MM.1S (cell line): ENCODE data around the gene C1QTNF6.
A peak's percentile ranks its signal among the peaks of the same experiment; 100 is the strongest.

ENCODE experiments used
- DNase-seq: peaks from one replicate; pipeline ENCODE4 v3.0.0-alpha.2; 2015
- H2AFZ ChIP-seq: fragments of 300-600 bp; sonication (generic); 2 replicates; pipeline ENCODE4 v1.6.0; 2016; ENCODE audit warnings: antibody characterized with exemption, low read length
- H3F3A ChIP-seq: fragments of 300-600 bp; sonication (generic); 2 replicates; pipeline ENCODE4 v1.6.1; 2016; ENCODE audit warnings: mild to moderate bottlenecking, antibody characterized with exemption, low read length, moderate library complexity, mixed read lengths; ENCODE audit not compliant: insufficient read depth
- H3K27ac ChIP-seq: fragments of 300-600 bp; sonication (generic); 2 replicates; pipeline ENCODE4 v1.5.1; 2016; ENCODE audit warnings: mild to moderate bottlenecking, low read length
- H3K27me3 ChIP-seq: fragments of 300-600 bp; sonication (generic); replicated peaks from 2 replicates; pipeline ENCODE4 v1.6.0; 2016; ENCODE audit warnings: low read length; ENCODE audit not compliant: insufficient read depth
- H3K36me3 ChIP-seq: fragments of 300-600 bp; sonication (generic); replicated peaks from 2 replicates; pipeline ENCODE4 v1.6.1; 2016; ENCODE audit warnings: mild to moderate bottlenecking, low read length, mixed read lengths; ENCODE audit not compliant: insufficient read depth
- H3K4me1 ChIP-seq: fragments of 300-600 bp; sonication (generic); 2 replicates; pipeline ENCODE4 v1.6.1; 2016; ENCODE audit warnings: low read length, mixed read lengths
- H3K4me2 ChIP-seq: fragments of 300-600 bp; sonication (generic); 2 replicates; pipeline ENCODE4 v1.6.0; 2016; ENCODE audit warnings: low read depth, low read length
- H3K4me3 ChIP-seq: fragments of 300-600 bp; sonication (generic); 2 replicates; pipeline ENCODE4 v1.5.1; 2016; ENCODE audit warnings: low read length, mixed read lengths
- H3K79me2 ChIP-seq: fragments of 300-600 bp; sonication (generic); 2 replicates; pipeline ENCODE4 v1.6.1; 2016; ENCODE audit warnings: mixed run types, low read length, mixed read lengths
- H3K9ac ChIP-seq: fragments of 300-600 bp; sonication (generic); 2 replicates; pipeline ENCODE4 v1.6.1; 2016; ENCODE audit warnings: low read length, mixed read lengths
- H3K9me2 ChIP-seq: fragments of 300-600 bp; sonication (generic); replicated peaks from 2 replicates; pipeline ENCODE4 v1.6.1; 2016; ENCODE audit warnings: mild to moderate bottlenecking, low read length, mixed read lengths; ENCODE audit not compliant: insufficient read depth
- H3K9me3 ChIP-seq: fragments of 300-600 bp; sonication (generic); replicated peaks from 2 replicates; pipeline ENCODE4 v1.6.1; 2016; ENCODE audit warnings: mild to moderate bottlenecking, low read length, mixed read lengths; ENCODE audit not compliant: insufficient read depth
- H4K20me1 ChIP-seq: fragments of 300-600 bp; sonication (generic); 2 replicates; pipeline ENCODE4 v1.6.1; 2016; ENCODE audit warnings: mild to moderate bottlenecking, low read length, moderate library complexity, mixed read lengths; ENCODE audit not compliant: insufficient read depth
- EZH2 ChIP-seq: fragments of 300-600 bp; sonication (generic); optimal IDR thresholded peaks from 2 replicates; pipeline ENCODE3; 2017; ENCODE audit warnings: low read depth, mild to moderate bottlenecking, antibody characterized with exemption, low read length, mixed read lengths
- EZH2phosphoT487 ChIP-seq: fragments of 300-600 bp; sonication (generic); IDR thresholded peaks from 2 replicates; pipeline ENCODE4 v1.6.1; 2018; ENCODE audit warnings: antibody characterized with exemption, low read length
- TF ChIP-seq, protein P1 (sequence below): fragments of 300-600 bp; sonication (generic); IDR thresholded peaks from 2 replicates; pipeline ENCODE4 v1.5.1; 2016; ENCODE audit warnings: antibody characterized with exemption, low read length, mixed read lengths

Gene C1QTNF6

DNA sequence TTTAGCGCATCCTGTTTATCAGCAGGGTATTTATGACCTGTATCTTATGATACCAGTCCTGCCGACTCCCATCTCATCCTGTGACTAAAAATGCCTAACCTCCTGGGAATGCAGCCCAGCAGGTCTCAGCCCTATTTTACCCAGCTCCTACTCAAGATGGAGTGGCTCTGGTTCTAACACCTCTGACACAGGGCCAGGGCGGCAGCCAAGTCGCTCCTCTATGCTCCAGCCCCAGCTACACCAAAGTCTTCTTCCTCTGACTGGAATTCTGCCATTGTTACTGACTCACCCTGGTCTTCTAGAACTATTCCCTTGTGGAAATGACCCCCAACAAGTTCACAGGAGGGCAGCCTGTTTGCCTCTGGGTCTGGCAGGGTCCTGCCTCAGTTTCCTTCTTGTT is 7.9 kb upstream of the C1QTNF6 start:
- no peak overlapping the region for H3K4me2 ChIP-seq
- no peaks in the 10 kb centered on the region for H4K20me1 ChIP-seq
- no peaks in the 10 kb centered on the region for H3K27me3 ChIP-seq
- H3K9me2 ChIP-seq: no peaks in the 10 kb centered on the region
- peaks cover 30% of the 10 kb centered on the region for H3F3A ChIP-seq
- H3K9ac ChIP-seq: no peak overlapping the region
- H3K27ac ChIP-seq: no peak overlapping the region
- H3K4me1 ChIP-seq: peaks cover 34% of the 10 kb centered on the region
- no peak overlapping the region for H3K4me3 ChIP-seq
- TF ChIP-seq, protein P1, sequence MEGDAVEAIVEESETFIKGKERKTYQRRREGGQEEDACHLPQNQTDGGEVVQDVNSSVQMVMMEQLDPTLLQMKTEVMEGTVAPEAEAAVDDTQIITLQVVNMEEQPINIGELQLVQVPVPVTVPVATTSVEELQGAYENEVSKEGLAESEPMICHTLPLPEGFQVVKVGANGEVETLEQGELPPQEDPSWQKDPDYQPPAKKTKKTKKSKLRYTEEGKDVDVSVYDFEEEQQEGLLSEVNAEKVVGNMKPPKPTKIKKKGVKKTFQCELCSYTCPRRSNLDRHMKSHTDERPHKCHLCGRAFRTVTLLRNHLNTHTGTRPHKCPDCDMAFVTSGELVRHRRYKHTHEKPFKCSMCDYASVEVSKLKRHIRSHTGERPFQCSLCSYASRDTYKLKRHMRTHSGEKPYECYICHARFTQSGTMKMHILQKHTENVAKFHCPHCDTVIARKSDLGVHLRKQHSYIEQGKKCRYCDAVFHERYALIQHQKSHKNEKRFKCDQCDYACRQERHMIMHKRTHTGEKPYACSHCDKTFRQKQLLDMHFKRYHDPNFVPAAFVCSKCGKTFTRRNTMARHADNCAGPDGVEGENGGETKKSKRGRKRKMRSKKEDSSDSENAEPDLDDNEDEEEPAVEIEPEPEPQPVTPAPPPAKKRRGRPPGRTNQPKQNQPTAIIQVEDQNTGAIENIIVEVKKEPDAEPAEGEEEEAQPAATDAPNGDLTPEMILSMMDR: no peak
- TF ChIP-seq EZH2phosphoT487: no peak
- TF ChIP-seq EZH2: no peak
- peaks cover 7% of the 10 kb centered on the region for H3K79me2 ChIP-seq
- no peaks in the 10 kb centered on the region for H3K36me3 ChIP-seq
- DNase-seq: no peak
- no peaks in the 10 kb centered on the region for H3K9me3 ChIP-seq
- no peak overlapping the region for H2AFZ ChIP-seq

DNA sequence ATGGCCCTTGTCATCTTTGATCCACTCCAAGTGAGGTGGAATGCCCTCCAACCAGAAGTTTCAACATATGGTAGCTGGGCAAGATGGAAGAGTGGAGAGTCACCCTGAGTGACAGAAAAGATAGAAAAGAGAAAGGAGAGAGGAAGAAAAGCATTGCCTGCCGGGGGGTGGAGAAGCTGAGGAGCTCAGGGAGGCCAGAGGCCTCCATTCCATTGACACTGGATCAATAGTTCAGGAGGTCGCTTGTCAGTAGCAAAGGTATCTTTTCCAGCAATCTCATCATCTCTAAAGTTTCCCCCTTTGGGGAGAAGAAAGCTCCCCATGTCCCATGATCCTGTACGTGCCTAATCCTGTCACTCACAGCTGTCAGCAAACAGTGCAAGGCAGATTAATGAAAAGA is 6.7 kb upstream of the C1QTNF6 start:
- no peak overlapping the region for H3K9ac ChIP-seq
- no peak overlapping the region for H3K4me2 ChIP-seq
- H3F3A ChIP-seq: peaks cover 30% of the 10 kb centered on the region
- H3K79me2 ChIP-seq: peaks cover 7% of the 10 kb centered on the region
- no peaks in the 10 kb centered on the region for H3K9me2 ChIP-seq
- H2AFZ ChIP-seq: no peak overlapping the region
- H3K27ac ChIP-seq: no peak overlapping the region
- no peaks in the 10 kb centered on the region for H3K27me3 ChIP-seq
- H4K20me1 ChIP-seq: no peaks in the 10 kb centered on the region
- TF ChIP-seq, protein P1: no peak
- TF ChIP-seq EZH2phosphoT487 (no peak), EZH2 (no peak)
- no peaks in the 10 kb centered on the region for H3K36me3 ChIP-seq
- H3K4me1 ChIP-seq: peaks cover 32% of the 10 kb centered on the region
- H3K4me3 ChIP-seq: no peak overlapping the region
- DNase-seq: no peak
- no peaks in the 10 kb centered on the region for H3K9me3 ChIP-seq

DNA sequence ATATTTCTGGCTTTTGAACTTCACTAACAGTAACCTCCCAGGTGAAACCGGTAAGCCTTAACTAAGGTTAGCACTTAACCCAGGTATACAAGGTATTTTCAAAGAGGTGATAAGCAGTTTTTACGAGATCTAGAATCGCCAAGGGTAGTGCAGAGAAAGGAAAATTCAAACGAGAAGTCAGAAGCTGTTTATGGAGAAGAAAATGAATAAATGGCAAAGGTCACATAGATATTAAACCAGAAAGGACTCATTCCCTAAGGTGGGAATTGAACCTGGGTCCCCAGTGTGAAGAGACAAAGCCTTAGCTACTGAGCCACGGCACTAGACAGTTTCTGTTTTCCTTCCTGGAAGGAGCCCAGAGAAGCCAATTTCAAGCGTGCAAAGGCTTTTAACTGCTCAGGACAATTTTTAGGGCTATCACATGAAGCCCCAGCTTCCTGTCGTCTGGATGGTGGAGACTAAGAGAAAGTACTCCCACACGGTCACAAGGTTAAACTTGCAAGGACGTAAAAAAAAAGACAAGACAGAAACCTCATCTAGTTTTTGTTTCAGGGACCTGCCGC is 5.7 kb upstream of the C1QTNF6 start:
- Histone ChIP-seq H3K36me3 (no peaks in the 10 kb centered on the region), H3K9me3 (no peaks in the 10 kb centered on the region), H3K9ac (peak overlapping the region; percentile 16; the same call in 1 of the 2 replicates), H2AFZ (no peak overlapping the region), H3K27me3 (no peaks in the 10 kb centered on the region), H3K9me2 (no peaks in the 10 kb centered on the region), H3K4me2 (peak overlapping the region; percentile 74), H4K20me1 (no peaks in the 10 kb centered on the region), H3K4me3 (peak overlapping the region; percentile 29), H3F3A (peaks cover 26% of the 10 kb centered on the region), H3K79me2 (peaks cover 7% of the 10 kb centered on the region), H3K4me1 (peaks cover 29% of the 10 kb centered on the region), H3K27ac (peak overlapping the region; percentile 44)
- peak; percentile 90 for DNase-seq
- no peak for TF ChIP-seq EZH2

DNA sequence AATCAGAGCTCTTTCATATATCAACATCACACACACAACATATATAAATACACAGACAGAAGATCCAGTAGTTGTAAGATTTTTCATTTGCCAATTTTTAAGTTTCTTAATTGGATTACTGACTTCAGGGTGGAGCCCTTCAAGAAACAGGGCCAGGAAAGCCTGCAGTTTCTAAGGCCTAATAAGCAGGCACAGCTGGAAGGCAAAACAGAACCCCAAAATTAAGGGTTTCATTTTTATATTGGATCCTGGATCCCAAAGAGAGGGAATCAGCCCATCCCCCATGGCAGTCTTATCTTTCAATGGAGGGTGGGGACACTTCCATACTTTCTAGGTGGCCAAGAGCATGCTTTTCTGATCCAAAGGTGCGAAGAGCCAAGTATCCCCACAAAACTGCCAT is 4.7 kb upstream of the C1QTNF6 start:
- TF ChIP-seq, protein P1: no peak
- no peak for TF ChIP-seq EZH2phosphoT487
- TF ChIP-seq EZH2: no peak
- H3K36me3 ChIP-seq: no peaks in the 10 kb centered on the region
- H3K4me2 ChIP-seq: peak overlapping the region; percentile 74
- no peaks in the 10 kb centered on the region for H4K20me1 ChIP-seq
- peaks cover 23% of the 10 kb centered on the region; the same call in 1 of the 2 replicates for H3K4me1 ChIP-seq
- H3F3A ChIP-seq: peaks cover 25% of the 10 kb centered on the region
- no peak overlapping the region for H3K9ac ChIP-seq
- H3K4me3 ChIP-seq: no peak overlapping the region
- peaks cover 1% of the 10 kb centered on the region for H3K79me2 ChIP-seq
- H3K27ac ChIP-seq: no peak overlapping the region
- no peak for DNase-seq
- no peaks in the 10 kb centered on the region for H3K9me2 ChIP-seq
- no peak overlapping the region for H2AFZ ChIP-seq
- H3K9me3 ChIP-seq: no peaks in the 10 kb centered on the region
- no peaks in the 10 kb centered on the region for H3K27me3 ChIP-seq
